Breast epithelium (tissue), 4 donors: Measurements from ENCODE around the gene FTSJ1. TPM values are rescaled to one million over a fixed set of nuclear protein-coding genes. Genes with fewer than 3 reads are reported as not detected.

Experiments
- DNase-seq, 2 donors: peaks; one replicate each; pipeline ENCODE4 v3.0.0-alpha.2; 2019; ENCODE audit warnings: low spot score in 2 of 2
- H3K27ac ChIP-seq, 2 donors: fragments of 200-600 bp; sonication (generic) in 1 of 2; one replicate each; pipeline ENCODE4 v1.5.1; 2016 to 2019; ENCODE audit warnings: mild to moderate bottlenecking in 1 of 2
- H3K27me3 ChIP-seq, 2 donors: fragments of 200-600 bp; sonication (generic) in 1 of 2; one replicate each; pipeline versions ENCODE4 v1.5.1 to v1.6.0; 2017 to 2019; ENCODE audit warnings: control low read depth in 1 of 2, mild to moderate bottlenecking in 1 of 2
- H3K36me3 ChIP-seq: fragments of 200-600 bp; one replicate; pipeline ENCODE4 v1.5.1; 2019
- H3K4me1 ChIP-seq, 2 donors: fragments of 200-600 bp; sonication (generic); one replicate each; pipeline ENCODE4 v1.5.1; 2016 to 2019; ENCODE audit warnings: control low read depth in 1 of 2
- H3K4me3 ChIP-seq, 3 donors: fragments of 200-600 bp; sonication (generic); 1 replicate in 2 of 3; 2 replicates in 1 of 3; pipeline ENCODE4 v1.5.1; 2016 to 2019; ENCODE audit warnings: mild to moderate bottlenecking in 3 of 3, moderate library complexity in 2 of 3
- H3K9me3 ChIP-seq, 2 donors: fragments of 200-600 bp; sonication (generic) in 1 of 2; one replicate each; pipeline ENCODE4 v1.5.1; 2016 to 2019; ENCODE audit warnings: control low read depth in 1 of 2
- POLR2A ChIP-seq: fragments of 450-650 bp; IDR thresholded peaks from one replicate; pipeline ENCODE4 v1.6.1; 2016; ENCODE audit warnings: antibody characterized with exemption, mild to moderate bottlenecking, moderate library complexity
- POLR2AphosphoS5 ChIP-seq, 3 donors: sonication (generic); formaldehyde crosslinking; IDR thresholded peaks; one replicate each; pipeline ENCODE4 v1.6.1; 2017; ENCODE audit warnings: antibody characterized with exemption in 3 of 3
- intact Hi-C: fragments of 100-400 bp; cut with DNase I; formaldehyde crosslinking; loops from one replicate; pipeline ENCODE4 v1.15.1; 2023; ENCODE audit warnings: low total_unique reads
- total RNA-seq, 3 donors: library from RNA; depleted of rRNA; stranded (reverse); fragments of >200 nt; gene quantifications; one replicate each; pipeline ENCODE4 v1.1.0, GENCODE V29; 2016
- TF ChIP-seq, protein P1 (sequence below), 3 donors: fragments of 450-650 bp; IDR thresholded peaks; one replicate each; pipeline ENCODE4 v1.5.1; 2016 to 2017; ENCODE audit warnings: antibody characterized with exemption in 3 of 3, mild to moderate bottlenecking in 3 of 3, moderate library complexity in 3 of 3

FTSJ1 gene
- total RNA-seq, 3 donors from 2014 or later = 31.8 to 55.4 (median 34.8) TPM

GRCh38 chrX:48480583-48480982 lies 4.6 kb downstream of the FTSJ1 start:
- peaks cover 0 to 19% of the 10 kb centered on the region in 2 donors for H3K27me3 ChIP-seq
- no peaks in the 10 kb centered on the region for H3K9me3 ChIP-seq
- H3K4me1 ChIP-seq = no peaks in the 10 kb centered on the region
- no peak for DNase-seq
- no peaks in the 10 kb centered on the region for H3K36me3 ChIP-seq
- no peak overlapping the region for H3K27ac ChIP-seq
- intact Hi-C loops = no loop called here
- TF ChIP-seq POLR2AphosphoS5 (IDR thresholded peaks at IDR 0.05) (no peak), POLR2A (no peak)
- TF ChIP-seq, protein P1, sequence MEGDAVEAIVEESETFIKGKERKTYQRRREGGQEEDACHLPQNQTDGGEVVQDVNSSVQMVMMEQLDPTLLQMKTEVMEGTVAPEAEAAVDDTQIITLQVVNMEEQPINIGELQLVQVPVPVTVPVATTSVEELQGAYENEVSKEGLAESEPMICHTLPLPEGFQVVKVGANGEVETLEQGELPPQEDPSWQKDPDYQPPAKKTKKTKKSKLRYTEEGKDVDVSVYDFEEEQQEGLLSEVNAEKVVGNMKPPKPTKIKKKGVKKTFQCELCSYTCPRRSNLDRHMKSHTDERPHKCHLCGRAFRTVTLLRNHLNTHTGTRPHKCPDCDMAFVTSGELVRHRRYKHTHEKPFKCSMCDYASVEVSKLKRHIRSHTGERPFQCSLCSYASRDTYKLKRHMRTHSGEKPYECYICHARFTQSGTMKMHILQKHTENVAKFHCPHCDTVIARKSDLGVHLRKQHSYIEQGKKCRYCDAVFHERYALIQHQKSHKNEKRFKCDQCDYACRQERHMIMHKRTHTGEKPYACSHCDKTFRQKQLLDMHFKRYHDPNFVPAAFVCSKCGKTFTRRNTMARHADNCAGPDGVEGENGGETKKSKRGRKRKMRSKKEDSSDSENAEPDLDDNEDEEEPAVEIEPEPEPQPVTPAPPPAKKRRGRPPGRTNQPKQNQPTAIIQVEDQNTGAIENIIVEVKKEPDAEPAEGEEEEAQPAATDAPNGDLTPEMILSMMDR (IDR thresholded peaks at IDR 0.05) = no peak
- H3K4me3 ChIP-seq = no peak overlapping the region

GRCh38 chrX:48482526-48482925 lies 6.5 kb downstream of the FTSJ1 start:
- H3K4me1 ChIP-seq = no peaks in the 10 kb centered on the region
- H3K9me3 ChIP-seq = no peaks in the 10 kb centered on the region
- no peak for DNase-seq
- no peak overlapping the region for H3K4me3 ChIP-seq
- TF ChIP-seq POLR2A = no peak
- TF ChIP-seq, protein P1 (IDR thresholded peaks at IDR 0.05) = no peak
- TF ChIP-seq POLR2AphosphoS5 (IDR thresholded peaks at IDR 0.05) = no peak
- H3K36me3 ChIP-seq = no peaks in the 10 kb centered on the region
- peaks cover 0 to 22% of the 10 kb centered on the region in 2 donors for H3K27me3 ChIP-seq
- H3K27ac ChIP-seq = no peak overlapping the region
- intact Hi-C loops = no loop called here

DNA sequence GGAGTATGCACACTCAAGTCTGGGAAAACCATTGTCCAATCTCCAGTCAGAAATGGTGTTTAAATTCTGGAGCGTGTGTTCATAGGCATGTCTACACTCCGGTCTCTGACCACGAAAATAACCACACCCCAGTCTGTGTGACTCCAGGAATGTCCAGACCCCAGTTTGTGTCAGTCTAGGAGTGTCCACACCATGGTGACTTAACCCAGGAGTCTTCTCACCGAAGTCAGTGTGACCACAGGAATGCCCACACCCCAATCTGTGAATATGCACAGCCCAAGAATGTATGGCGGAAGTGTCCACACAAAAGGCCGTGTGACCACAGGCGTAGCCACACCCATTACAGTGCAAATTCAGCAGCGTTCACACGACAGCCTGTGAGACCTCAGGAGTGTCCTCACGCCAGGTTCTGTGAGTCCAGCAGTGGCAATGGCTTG lies 11.4 kb downstream of the FTSJ1 start:
- Histone ChIP-seq H3K27me3 (peaks cover 0 to 24% of the 10 kb centered on the region in 2 donors), H3K4me3 (no peak overlapping the region), H3K36me3 (no peaks in the 10 kb centered on the region), H3K9me3 (peaks cover 0 to 11% of the 10 kb centered on the region in 2 donors), H3K27ac (no peak overlapping the region), H3K4me1 (no peaks in the 10 kb centered on the region)
- TF ChIP-seq, protein P1 (IDR thresholded peaks at IDR 0.05) = no peak
- intact Hi-C loops = loop anchor here (1.0 kb wide), 1 partner anchor 16 kb away; no protein-coding TSS in a partner anchor
- DNase-seq = no peak

DNA sequence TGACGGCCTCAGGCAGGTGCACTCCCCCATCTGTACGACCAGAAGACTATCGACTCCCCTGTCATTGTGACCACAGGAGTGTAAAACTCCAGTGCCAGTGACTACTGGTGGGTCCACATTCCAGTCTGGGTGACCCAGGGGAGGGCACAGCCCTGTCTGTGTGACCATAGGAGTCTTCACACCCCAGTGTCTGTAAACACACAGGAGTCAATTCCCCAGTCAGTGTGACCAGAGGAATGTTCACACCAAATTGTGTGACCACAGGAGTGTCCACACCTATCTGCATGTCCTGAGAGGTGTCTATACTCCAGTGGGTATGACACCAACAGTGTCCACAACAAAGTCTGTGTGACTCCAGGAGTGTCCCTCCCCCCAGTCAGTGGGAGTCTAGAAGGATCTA lies 12.0 kb downstream of the FTSJ1 start:
- no peak for DNase-seq
- Histone ChIP-seq H3K27me3 (peaks cover 0 to 24% of the 10 kb centered on the region in 2 donors), H3K4me1 (no peaks in the 10 kb centered on the region), H3K36me3 (no peaks in the 10 kb centered on the region), H3K4me3 (no peak overlapping the region), H3K27ac (no peak overlapping the region), H3K9me3 (peaks cover 0 to 11% of the 10 kb centered on the region in 2 donors)
- intact Hi-C loops = no loop called here
- TF ChIP-seq POLR2A (no peak), POLR2AphosphoS5 (IDR thresholded peaks at IDR 0.05) (no peak)
- TF ChIP-seq, protein P1 (IDR thresholded peaks at IDR 0.05) = no peak

DNA sequence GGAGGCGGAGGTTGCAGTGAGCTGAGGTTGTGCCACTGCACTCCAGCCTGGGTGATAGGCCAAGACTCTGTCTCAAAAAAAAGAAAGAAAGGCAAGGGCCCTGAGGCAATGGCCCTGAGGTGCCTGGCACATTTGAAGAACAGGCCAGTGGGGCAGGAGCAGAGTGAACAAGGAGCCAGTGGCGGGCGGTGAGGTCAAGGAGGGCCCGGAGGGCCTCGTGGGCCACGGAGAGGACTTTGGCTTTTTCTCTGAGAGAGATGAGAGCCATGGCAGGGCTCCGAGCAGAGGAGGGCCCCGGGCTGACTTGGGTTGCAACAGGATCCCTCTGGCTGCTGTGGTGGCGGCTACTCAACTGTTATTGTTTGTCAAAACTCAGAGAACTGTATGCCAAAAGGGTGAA lies 13.3 kb downstream of the FTSJ1 start:
- Histone ChIP-seq H3K27me3 (peaks cover 0 to 24% of the 10 kb centered on the region in 2 donors), H3K4me3 (no peak overlapping the region), H3K9me3 (peaks cover 0 to 11% of the 10 kb centered on the region in 2 donors), H3K27ac (no peak overlapping the region), H3K4me1 (no peaks in the 10 kb centered on the region), H3K36me3 (no peaks in the 10 kb centered on the region)
- TF ChIP-seq, protein P1 (IDR thresholded peaks at IDR 0.05) = no peak
- TF ChIP-seq POLR2A = no peak
- TF ChIP-seq POLR2AphosphoS5 (IDR thresholded peaks at IDR 0.05) = no peak
- no peak for DNase-seq
- intact Hi-C loops = no loop called here
